ENCODE results near the gene TEC. TPM values are rescaled to one million over a fixed set of nuclear protein-coding genes. Genes with fewer than 3 reads are reported as not detected.

The TEC gene
- polyA plus RNA-seq, 1 of the 3 experiments (the other 2 are of a cell fraction), result 0.85 TPM

- Histone ChIP-seq H3K27me3 (ENCODE audit: insufficient read depth) (no peaks in the 10 kb centered on the region), H3K36me3 (replicated peaks in 1 of 2; ENCODE audit: control insufficient read depth in 1 of 2, insufficient read depth in 2 of 2, low read length in 1 of 2) (no peaks in the 10 kb centered on the region), H3K27ac (ENCODE audit: low read depth in 2 of 2, low read length in 1 of 2) (no peak overlapping the region), H3K4me3 (ENCODE audit: low read depth in 2 of 2, low read length in 1 of 2) (no peak overlapping the region), H3K9me2 (no peaks in the 10 kb centered on the region), H3K79me2 (ENCODE audit: insufficient read depth) (no peaks in the 10 kb centered on the region), H4K20me1 (ENCODE audit: insufficient read depth) (no peaks in the 10 kb centered on the region), H3K9me3 (no peaks in the 10 kb centered on the region), H3K9ac (no peak overlapping the region), H2AFZ (ENCODE audit: low read depth) (no peak overlapping the region), H3K4me1 (ENCODE audit: control insufficient read depth in 1 of 2, insufficient read depth in 2 of 2, low read depth in 1 of 2, low read length in 1 of 2) (peaks cover 0 to 9% of the 10 kb centered on the region in 2 experiments; a peak in 1 of 4 replicates), H3F3A (replicated peaks; ENCODE audit: insufficient read depth) (no peaks in the 10 kb centered on the region), H3K4me2 (no peak overlapping the region)
- ChIA-PET POLR2A (no interaction called here), CTCF (interaction anchor here (0.8 to 1.7 kb wide), 5 partner anchors 50 to 421 kb away, joined by 3 to 5 read pairs (median 3); no protein-coding TSS in a partner anchor)
- 76% methylated on average over 5 of the region's 5 CpGs for WGBS (ENCODE audit: low lambda C conversion rate)
- DNase-seq, result no peak
- TF ChIP-seq, protein P1, sequence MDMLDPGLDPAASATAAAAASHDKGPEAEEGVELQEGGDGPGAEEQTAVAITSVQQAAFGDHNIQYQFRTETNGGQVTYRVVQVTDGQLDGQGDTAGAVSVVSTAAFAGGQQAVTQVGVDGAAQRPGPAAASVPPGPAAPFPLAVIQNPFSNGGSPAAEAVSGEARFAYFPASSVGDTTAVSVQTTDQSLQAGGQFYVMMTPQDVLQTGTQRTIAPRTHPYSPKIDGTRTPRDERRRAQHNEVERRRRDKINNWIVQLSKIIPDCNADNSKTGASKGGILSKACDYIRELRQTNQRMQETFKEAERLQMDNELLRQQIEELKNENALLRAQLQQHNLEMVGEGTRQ (IDR thresholded peaks at IDR 0.05; ENCODE audit: borderline replicate concordance, low read depth, low read length), result no peak
- TF ChIP-seq POLR2AphosphoS5 (IDR thresholded peaks at IDR 0.05; ENCODE audit: low read depth, low read length), result no peak
- no peak for TF ChIP-seq MAX (IDR thresholded peaks at IDR 0.05; ENCODE audit: low read depth)
- TF ChIP-seq TCF12 (IDR thresholded peaks at IDR 0.05), result no peak
- no peak for TF ChIP-seq FOSL2 (IDR thresholded peaks at IDR 0.05; ENCODE audit: borderline replicate concordance, low read depth)
- TF ChIP-seq GABPA (IDR thresholded peaks at IDR 0.05; ENCODE audit: low read depth), result no peak
- no peak for TF ChIP-seq ELF1 (IDR thresholded peaks at IDR 0.05)
- TF ChIP-seq MXI1 (IDR thresholded peaks at IDR 0.05; ENCODE audit: low read depth, low read length), result no peak
- no peak for TF ChIP-seq JUND (IDR thresholded peaks at IDR 0.05)
- no peak for TF ChIP-seq RFX5 (IDR thresholded peaks at IDR 0.05; ENCODE audit: low read length)
Observed at GRCh38 chr4:48090621-48091020, 179.0 kb downstream of the TEC start.

DNA sequence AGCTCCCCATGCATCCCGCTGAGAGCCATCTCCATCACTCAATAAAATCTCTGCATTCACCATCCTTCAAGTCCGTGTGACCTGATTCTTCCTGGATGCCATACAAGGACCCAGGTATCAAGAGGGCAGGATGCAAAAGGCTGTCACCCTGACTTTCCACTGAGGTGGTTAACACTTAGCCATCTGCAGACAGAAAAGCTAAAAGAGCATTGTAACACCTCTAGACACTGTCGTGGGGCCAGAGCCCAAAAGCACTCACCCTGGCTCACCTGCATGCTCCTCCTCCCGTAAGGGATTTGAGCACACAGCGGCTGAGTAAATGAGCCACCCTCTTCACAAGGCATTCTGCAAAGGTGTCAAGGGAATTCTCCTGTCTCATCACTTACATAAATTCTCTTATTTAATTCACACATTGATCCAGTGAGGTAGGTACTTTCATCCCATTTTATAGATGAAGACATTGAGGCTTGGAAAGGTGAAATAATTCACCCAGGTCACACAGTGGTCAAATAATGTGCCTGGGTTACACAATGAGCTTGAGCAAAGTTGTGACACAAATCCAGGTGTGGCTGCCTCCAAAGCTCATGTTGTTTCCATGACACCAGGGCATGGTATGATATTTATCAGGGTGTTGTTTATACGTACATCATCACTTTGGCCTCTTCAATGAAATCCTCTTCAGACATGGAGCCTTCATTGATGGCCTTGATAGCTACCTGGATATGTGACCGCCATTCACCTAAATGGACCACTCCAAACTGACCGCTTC, 183.6 kb downstream of the TEC start:
- H3K79me2 ChIP-seq (ENCODE audit: insufficient read depth), result no peaks in the 10 kb centered on the region
- no peak overlapping the region for H3K4me2 ChIP-seq
- peaks cover 0 to 7% of the 10 kb centered on the region in 2 experiments; a peak in 1 of 4 replicates for H3K4me1 ChIP-seq (ENCODE audit: control insufficient read depth in 1 of 2, insufficient read depth in 2 of 2, low read depth in 1 of 2, low read length in 1 of 2)
- no peak overlapping the region for H3K9ac ChIP-seq
- no peak overlapping the region for H3K4me3 ChIP-seq (ENCODE audit: low read depth in 2 of 2, low read length in 1 of 2)
- no peaks in the 10 kb centered on the region for H3K27me3 ChIP-seq (ENCODE audit: insufficient read depth)
- no peak for DNase-seq
- POLR2A ChIA-PET, result no interaction called here
- no peaks in the 10 kb centered on the region for H3K9me2 ChIP-seq
- H2AFZ ChIP-seq (ENCODE audit: low read depth), result no peak overlapping the region
- WGBS (ENCODE audit: low lambda C conversion rate), result 68% methylated on average over 8 of the region's 8 CpGs
- H3K9me3 ChIP-seq, result no peaks in the 10 kb centered on the region
- CTCF ChIA-PET, result interaction anchor here (1.0 to 4.0 kb wide), 14 partner anchors 10 to 417 kb away, joined by 3 to 28 read pairs (median 6); partner anchors contain the start of genes CNGA1 and NIPAL1
- H3K36me3 ChIP-seq (replicated peaks in 1 of 2; ENCODE audit: control insufficient read depth in 1 of 2, insufficient read depth in 2 of 2, low read length in 1 of 2), result no peaks in the 10 kb centered on the region
- no peak overlapping the region for H3K27ac ChIP-seq (ENCODE audit: low read depth in 2 of 2, low read length in 1 of 2)
- no peaks in the 10 kb centered on the region for H4K20me1 ChIP-seq (ENCODE audit: insufficient read depth)
- peaks cover 5% of the 10 kb centered on the region for H3F3A ChIP-seq (replicated peaks; ENCODE audit: insufficient read depth)
- TF ChIP-seq TCF12 (IDR thresholded peaks at IDR 0.05), result no peak
- TF ChIP-seq, protein P1 (IDR thresholded peaks at IDR 0.05; ENCODE audit: borderline replicate concordance, low read depth, low read length), result no peak
- TF ChIP-seq MEF2A (IDR thresholded peaks at IDR 0.05; ENCODE audit: borderline replicate concordance, low read depth), result no peak
- TF ChIP-seq FOXM1 (IDR thresholded peaks at IDR 0.05; ENCODE audit: low read depth), result no peak
- no peak for TF ChIP-seq SIN3A (IDR thresholded peaks at IDR 0.05; ENCODE audit: borderline replicate concordance, low read depth, low read length)
- no peak for TF ChIP-seq RXRA (IDR thresholded peaks at IDR 0.05; ENCODE audit: borderline replicate concordance, low read depth)
- no peak for TF ChIP-seq JUND (IDR thresholded peaks at IDR 0.05)
- no peak for TF ChIP-seq ZBTB33 (IDR thresholded peaks at IDR 0.05; ENCODE audit: borderline replicate concordance, low read depth)
- TF ChIP-seq, protein P2, sequence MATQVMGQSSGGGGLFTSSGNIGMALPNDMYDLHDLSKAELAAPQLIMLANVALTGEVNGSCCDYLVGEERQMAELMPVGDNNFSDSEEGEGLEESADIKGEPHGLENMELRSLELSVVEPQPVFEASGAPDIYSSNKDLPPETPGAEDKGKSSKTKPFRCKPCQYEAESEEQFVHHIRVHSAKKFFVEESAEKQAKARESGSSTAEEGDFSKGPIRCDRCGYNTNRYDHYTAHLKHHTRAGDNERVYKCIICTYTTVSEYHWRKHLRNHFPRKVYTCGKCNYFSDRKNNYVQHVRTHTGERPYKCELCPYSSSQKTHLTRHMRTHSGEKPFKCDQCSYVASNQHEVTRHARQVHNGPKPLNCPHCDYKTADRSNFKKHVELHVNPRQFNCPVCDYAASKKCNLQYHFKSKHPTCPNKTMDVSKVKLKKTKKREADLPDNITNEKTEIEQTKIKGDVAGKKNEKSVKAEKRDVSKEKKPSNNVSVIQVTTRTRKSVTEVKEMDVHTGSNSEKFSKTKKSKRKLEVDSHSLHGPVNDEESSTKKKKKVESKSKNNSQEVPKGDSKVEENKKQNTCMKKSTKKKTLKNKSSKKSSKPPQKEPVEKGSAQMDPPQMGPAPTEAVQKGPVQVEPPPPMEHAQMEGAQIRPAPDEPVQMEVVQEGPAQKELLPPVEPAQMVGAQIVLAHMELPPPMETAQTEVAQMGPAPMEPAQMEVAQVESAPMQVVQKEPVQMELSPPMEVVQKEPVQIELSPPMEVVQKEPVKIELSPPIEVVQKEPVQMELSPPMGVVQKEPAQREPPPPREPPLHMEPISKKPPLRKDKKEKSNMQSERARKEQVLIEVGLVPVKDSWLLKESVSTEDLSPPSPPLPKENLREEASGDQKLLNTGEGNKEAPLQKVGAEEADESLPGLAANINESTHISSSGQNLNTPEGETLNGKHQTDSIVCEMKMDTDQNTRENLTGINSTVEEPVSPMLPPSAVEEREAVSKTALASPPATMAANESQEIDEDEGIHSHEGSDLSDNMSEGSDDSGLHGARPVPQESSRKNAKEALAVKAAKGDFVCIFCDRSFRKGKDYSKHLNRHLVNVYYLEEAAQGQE (IDR thresholded peaks at IDR 0.05; ENCODE audit: low read depth, low read length), result no peak
- no peak for TF ChIP-seq CHD2 (IDR thresholded peaks at IDR 0.05; ENCODE audit: low read length, partially characterized antibody)
- TF ChIP-seq RFX5 (IDR thresholded peaks at IDR 0.05; ENCODE audit: low read length), result no peak
- TF ChIP-seq, protein P3, sequence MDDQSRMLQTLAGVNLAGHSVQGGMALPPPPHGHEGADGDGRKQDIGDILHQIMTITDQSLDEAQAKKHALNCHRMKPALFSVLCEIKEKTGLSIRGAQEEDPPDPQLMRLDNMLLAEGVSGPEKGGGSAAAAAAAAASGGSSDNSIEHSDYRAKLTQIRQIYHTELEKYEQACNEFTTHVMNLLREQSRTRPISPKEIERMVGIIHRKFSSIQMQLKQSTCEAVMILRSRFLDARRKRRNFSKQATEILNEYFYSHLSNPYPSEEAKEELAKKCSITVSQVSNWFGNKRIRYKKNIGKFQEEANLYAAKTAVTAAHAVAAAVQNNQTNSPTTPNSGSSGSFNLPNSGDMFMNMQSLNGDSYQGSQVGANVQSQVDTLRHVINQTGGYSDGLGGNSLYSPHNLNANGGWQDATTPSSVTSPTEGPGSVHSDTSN (IDR thresholded peaks at IDR 0.05), result no peak

Measured in SK-N-SH (cell line).